Measurements from ENCODE around the gene CYP19A1. TPM values are rescaled to one million over a fixed set of nuclear protein-coding genes. Genes with fewer than 3 reads are reported as not detected.
A peak's percentile ranks its signal among the peaks of the same experiment; 100 is the strongest.

Gene CYP19A1
- total and polyA plus RNA-seq, 10 of the 15 experiments (the other 5 are each of a cell fraction or from before 2014, with no cell fraction given) = 0.08 to 1.8 (median 0.70) TPM

DNA sequence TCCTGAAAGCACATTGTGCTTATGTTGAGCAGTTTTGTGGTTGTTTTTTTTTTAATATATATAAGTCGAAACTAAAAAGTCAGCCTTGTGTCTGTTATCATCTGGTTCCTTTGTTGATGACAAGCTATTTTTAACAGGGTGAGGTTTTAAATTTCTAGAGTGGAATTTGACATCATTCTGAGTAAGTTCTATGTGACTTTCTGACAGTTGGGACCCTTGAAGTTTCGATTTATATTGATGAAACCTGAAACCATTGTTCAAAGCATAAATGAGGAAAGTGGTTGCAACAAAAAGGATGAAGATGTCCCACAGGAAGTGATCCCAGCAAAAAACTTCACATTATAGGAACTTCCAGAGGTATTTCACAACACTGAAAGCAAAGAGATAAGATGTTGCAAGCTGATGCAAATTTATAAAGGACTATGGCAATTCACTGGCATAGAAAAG, 94.0 kb downstream of the CYP19A1 start:
- H3K27me3 ChIP-seq (replicated peaks in 1 of 2; ENCODE audit: control insufficient read depth in 2 of 2, insufficient read depth in 2 of 2, low read length in 1 of 2) = peaks cover 0 to 2% of the 10 kb centered on the region in 2 experiments; a peak in 1 of 4 replicates
- H3K27ac ChIP-seq (ENCODE audit: control insufficient read depth, insufficient read depth) = no peak overlapping the region
- RAD21 ChIA-PET (ENCODE audit: unreplicated experiment) = no interaction called here
- H3K36me3 ChIP-seq (ENCODE audit: control insufficient read depth in 2 of 2, insufficient read depth in 2 of 2, low read length in 1 of 2) = no peaks in the 10 kb centered on the region
- peak; percentile 61 for FAIRE-seq
- no peaks in the 10 kb centered on the region for H4K20me1 ChIP-seq (ENCODE audit: control insufficient read depth, insufficient read depth)
- peak; percentile 44 for TF ChIP-seq JUNB (IDR thresholded peaks at IDR 0.05)
- TF ChIP-seq HSF1 (IDR thresholded peaks at IDR 0.05; ENCODE audit: low read depth, low read length) = no peak
- TF ChIP-seq RUNX3 (IDR thresholded peaks at IDR 0.05; ENCODE audit: low read length) = peak; percentile 64
- TF ChIP-seq SREBF1 (IDR thresholded peaks at IDR 0.05; ENCODE audit: low read length) = no peak
- TF ChIP-seq FOXM1 (IDR thresholded peaks at IDR 0.05; ENCODE audit: low read depth, low read length) = peak; percentile 44; the same call in 1 of the 2 replicates
- TF ChIP-seq, protein P1, sequence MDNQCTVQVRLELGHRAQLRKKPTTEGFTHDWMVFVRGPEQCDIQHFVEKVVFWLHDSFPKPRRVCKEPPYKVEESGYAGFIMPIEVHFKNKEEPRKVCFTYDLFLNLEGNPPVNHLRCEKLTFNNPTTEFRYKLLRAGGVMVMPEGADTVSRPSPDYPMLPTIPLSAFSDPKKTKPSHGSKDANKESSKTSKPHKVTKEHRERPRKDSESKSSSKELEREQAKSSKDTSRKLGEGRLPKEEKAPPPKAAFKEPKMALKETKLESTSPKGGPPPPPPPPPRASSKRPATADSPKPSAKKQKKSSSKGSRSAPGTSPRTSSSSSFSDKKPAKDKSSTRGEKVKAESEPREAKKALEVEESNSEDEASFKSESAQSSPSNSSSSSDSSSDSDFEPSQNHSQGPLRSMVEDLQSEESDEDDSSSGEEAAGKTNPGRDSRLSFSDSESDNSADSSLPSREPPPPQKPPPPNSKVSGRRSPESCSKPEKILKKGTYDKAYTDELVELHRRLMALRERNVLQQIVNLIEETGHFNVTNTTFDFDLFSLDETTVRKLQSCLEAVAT (IDR thresholded peaks at IDR 0.05) = no peak
- TF ChIP-seq NFIC (IDR thresholded peaks at IDR 0.05; ENCODE audit: low read depth, low read length) = peak; percentile 72; the same call in 1 of the 2 replicates
- TF ChIP-seq CREB1 (IDR thresholded peaks at IDR 0.05; ENCODE audit: low read depth) = peak; percentile 73; the same call in 1 of the 2 replicates
- TF ChIP-seq, protein P2, sequence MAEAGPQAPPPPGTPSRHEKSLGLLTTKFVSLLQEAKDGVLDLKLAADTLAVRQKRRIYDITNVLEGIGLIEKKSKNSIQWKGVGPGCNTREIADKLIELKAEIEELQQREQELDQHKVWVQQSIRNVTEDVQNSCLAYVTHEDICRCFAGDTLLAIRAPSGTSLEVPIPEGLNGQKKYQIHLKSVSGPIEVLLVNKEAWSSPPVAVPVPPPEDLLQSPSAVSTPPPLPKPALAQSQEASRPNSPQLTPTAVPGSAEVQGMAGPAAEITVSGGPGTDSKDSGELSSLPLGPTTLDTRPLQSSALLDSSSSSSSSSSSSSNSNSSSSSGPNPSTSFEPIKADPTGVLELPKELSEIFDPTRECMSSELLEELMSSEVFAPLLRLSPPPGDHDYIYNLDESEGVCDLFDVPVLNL (IDR thresholded peaks at IDR 0.05; ENCODE audit: low read depth, low read length) = no peak
- peak; percentile 69; the same call in 1 of the 2 replicates for TF ChIP-seq MEF2A (IDR thresholded peaks at IDR 0.05; ENCODE audit: insufficient read depth, low read depth, low read length)
- peak; percentile 66 for TF ChIP-seq CREM (IDR thresholded peaks at IDR 0.05; ENCODE audit: low read depth)
- TF ChIP-seq ZSCAN29 (IDR thresholded peaks at IDR 0.05) = no peak
- peak; percentile 68; the same call in 1 of the 2 replicates for TF ChIP-seq EED (IDR thresholded peaks at IDR 0.05; ENCODE audit: low read depth)
- 0 out of 4 replicates have a peak, but pooled peaks of 1 of the 2 experiments have one; percentile 13 for TF ChIP-seq IKZF2 (IDR thresholded peaks at IDR 0.05)
- no peak for TF ChIP-seq SMARCA5 (IDR thresholded peaks at IDR 0.05)
- no peak for TF ChIP-seq USF2 (IDR thresholded peaks at IDR 0.05; ENCODE audit: borderline replicate concordance, low read depth, low read length)
- peaks cover 16% of the 10 kb centered on the region for H3K4me1 ChIP-seq (ENCODE audit: control insufficient read depth, insufficient read depth, low read length)
- intact Hi-C loops (cut with micrococcal nuclease; ENCODE audit: unreplicated experiment) (no loop called here), in situ Hi-C loops (cut with MboI) (no loop called here)
- peak; percentile 45; the same call in 2 of the 3 replicates for ATAC-seq
- SMC1A ChIA-PET (ENCODE audit: uncharacterized antibody, unreplicated experiment) = no interaction called here
- POLR2A ChIA-PET = no interaction called here
- no peak overlapping the region for H3K4me3 ChIP-seq
- no peak overlapping the region; the same call in 1 of the 2 replicates for H3K4me2 ChIP-seq (ENCODE audit: control insufficient read depth, insufficient read depth)
- H2AFZ ChIP-seq (ENCODE audit: control insufficient read depth, low read depth, low read length) = no peak overlapping the region
- H3K9me3 ChIP-seq (replicated peaks; ENCODE audit: control insufficient read depth, insufficient read depth, low read length) = no peaks in the 10 kb centered on the region
- H3K9ac ChIP-seq (ENCODE audit: control insufficient read depth, insufficient read depth, low read length) = no peak overlapping the region
- CTCF ChIA-PET = interaction anchor here (1.4 kb wide), 1 partner anchor 18 kb away, joined by 4 read pairs; no protein-coding TSS in a partner anchor
- DNase-seq (ENCODE audit: low read depth, low spot score) = no peak
- 0% methylated on average over 2 of the region's 2 CpGs for WGBS (ENCODE audit: insufficient coverage, insufficient replicate concordance, low lambda C conversion rate, missing lambda C conversion rate)
- BruUV-seq (replicated peaks) = no TSS peak
- no peaks in the 10 kb centered on the region for H3K79me2 ChIP-seq (ENCODE audit: control insufficient read depth, insufficient read depth, low read length)
